ENCODE measurements around the gene SH2D3C.

Gene SH2D3C

DNA sequence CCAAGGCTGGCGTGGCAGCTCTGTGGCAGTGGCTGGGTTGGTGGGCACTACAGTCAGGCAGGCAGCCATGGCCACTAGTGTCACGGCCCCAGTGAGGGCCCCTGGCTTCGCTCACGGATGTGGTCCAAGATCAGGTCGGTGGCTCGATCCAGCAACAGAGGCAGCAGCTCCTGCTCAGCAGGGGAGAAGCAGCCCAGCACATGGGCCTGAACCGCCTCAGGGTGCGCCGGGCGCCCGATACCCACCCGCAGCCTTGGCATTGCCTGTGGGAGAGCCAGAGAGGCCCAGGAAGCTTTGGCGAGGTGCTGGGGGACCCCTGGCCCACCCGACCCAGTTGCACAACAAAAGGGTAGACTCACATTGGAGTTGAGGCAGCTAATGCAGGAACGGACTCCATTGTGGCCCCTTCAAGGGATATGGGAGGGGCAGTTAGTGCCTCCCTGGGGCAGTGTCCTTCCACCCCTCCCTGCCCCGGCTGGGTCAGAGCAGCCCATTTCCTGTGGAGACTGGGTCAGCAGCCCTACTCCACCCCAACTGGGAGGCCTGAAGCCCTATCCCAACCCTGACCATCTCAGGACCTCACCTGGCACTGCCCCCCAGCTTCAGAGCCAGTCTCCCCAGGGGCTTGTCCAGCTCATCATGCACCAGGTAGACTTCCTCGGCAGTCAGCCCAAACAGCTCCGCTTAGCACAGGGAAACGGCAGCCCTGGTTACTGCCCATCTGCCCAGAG, 64.3 kb downstream of the SH2D3C start:
- Histone ChIP-seq H3K4me3 (peak overlapping the region; percentile 51), H3K36me3 (replicated peaks) (no peaks in the 10 kb centered on the region), H3K27me3 (ENCODE audit: low read depth) (no peaks in the 10 kb centered on the region), H3K9me3 (no peaks in the 10 kb centered on the region), H3K4me1 (peaks cover 4% of the 10 kb centered on the region)
- no peak for DNase-seq (ENCODE audit: low spot score in 2 of 2)
- in situ Hi-C loops (cut with MboI; ENCODE audit: low sequenced_read_pairs), result no loop called here

DNA sequence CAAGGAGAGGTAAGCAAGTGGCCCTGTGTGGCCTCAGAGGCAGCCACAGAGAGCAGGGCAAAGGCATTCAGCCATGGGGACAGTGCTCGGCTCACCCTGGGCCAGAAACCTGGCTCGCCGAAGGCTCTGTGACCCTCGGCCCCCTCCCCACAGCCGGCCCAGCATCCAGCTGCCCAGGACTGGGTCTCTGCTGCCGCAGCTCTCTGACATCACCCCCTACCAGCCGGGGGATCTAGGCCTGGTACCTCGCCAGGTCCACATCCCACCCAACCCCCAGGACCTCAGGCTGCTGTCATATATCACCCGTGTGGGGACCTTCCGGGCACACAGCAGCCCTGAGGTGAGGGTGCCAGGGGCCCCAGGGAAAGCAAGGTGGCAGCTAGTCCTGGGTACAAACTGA, 65.6 kb downstream of the SH2D3C start:
- H3K9me3 ChIP-seq, result no peaks in the 10 kb centered on the region
- in situ Hi-C loops (cut with MboI; ENCODE audit: low sequenced_read_pairs), result no loop called here

GRCh38 chr9:127712371-127712770, 66.1 kb downstream of the SH2D3C start:
- Histone ChIP-seq H3K4me3 (no peak overlapping the region), H3K27me3 (ENCODE audit: low read depth) (no peaks in the 10 kb centered on the region), H3K36me3 (replicated peaks) (no peaks in the 10 kb centered on the region), H3K4me1 (no peaks in the 10 kb centered on the region; the same call in 1 of the 2 replicates), H3K9me3 (no peaks in the 10 kb centered on the region)
- in situ Hi-C loops (cut with MboI; ENCODE audit: low sequenced_read_pairs), result no loop called here
- DNase-seq (ENCODE audit: low spot score in 2 of 2), result no peak

More for the DNA sequence above, 65.6 kb downstream of the SH2D3C start:
- H3K4me1 ChIP-seq, result no peaks in the 10 kb centered on the region; the same call in 1 of the 2 replicates
- DNase-seq (ENCODE audit: low spot score in 2 of 2), result no peak
- H3K27me3 ChIP-seq (ENCODE audit: low read depth), result no peaks in the 10 kb centered on the region
- no peak overlapping the region for H3K4me3 ChIP-seq
- H3K36me3 ChIP-seq (replicated peaks), result no peaks in the 10 kb centered on the region

DNA sequence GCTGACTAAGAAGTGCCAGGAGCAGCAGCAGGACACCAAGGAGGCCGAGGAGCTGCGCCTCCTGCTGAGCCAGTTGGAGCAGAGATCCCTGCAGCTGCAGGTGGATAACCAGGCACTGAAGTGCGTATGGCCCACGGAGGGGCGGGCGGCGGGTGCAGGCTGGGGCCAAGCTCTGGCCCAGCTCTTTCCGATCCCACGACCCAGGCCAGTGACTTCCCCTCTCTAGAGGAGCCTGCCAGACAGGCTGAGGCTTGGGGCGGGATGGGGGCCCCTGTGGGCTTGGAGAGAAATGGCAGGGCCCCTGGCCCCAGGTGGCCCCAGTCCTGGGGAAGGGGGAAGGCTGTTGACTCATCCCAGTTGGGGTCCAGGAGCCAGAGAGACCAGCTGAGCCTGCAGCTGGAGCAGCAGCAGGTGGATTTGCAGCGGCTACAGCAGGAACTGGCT, 66.6 kb downstream of the SH2D3C start:
- in situ Hi-C loops (cut with MboI; ENCODE audit: low sequenced_read_pairs), result no loop called here
- no peaks in the 10 kb centered on the region for H3K27me3 ChIP-seq (ENCODE audit: low read depth)
- no peaks in the 10 kb centered on the region for H3K36me3 ChIP-seq (replicated peaks)
- H3K4me1 ChIP-seq, result no peaks in the 10 kb centered on the region; the same call in 1 of the 2 replicates
- H3K9me3 ChIP-seq, result no peaks in the 10 kb centered on the region
- DNase-seq (ENCODE audit: low spot score in 2 of 2), result no peak
- no peak overlapping the region for H3K4me3 ChIP-seq

GRCh38 chr9:127711226-127711701, 67.2 kb downstream of the SH2D3C start:
- no peaks in the 10 kb centered on the region; the same call in 1 of the 2 replicates for H3K4me1 ChIP-seq
- no peak for DNase-seq (ENCODE audit: low spot score in 2 of 2)
- no peaks in the 10 kb centered on the region for H3K9me3 ChIP-seq
- H3K36me3 ChIP-seq (replicated peaks), result no peaks in the 10 kb centered on the region
- no peak overlapping the region for H3K4me3 ChIP-seq
- in situ Hi-C loops (cut with MboI; ENCODE audit: low sequenced_read_pairs), result no loop called here
- H3K27me3 ChIP-seq (ENCODE audit: low read depth), result no peaks in the 10 kb centered on the region

GRCh38 chr9:127710204-127710783, 68.2 kb downstream of the SH2D3C start:
- H3K9me3 ChIP-seq, result no peaks in the 10 kb centered on the region
- no peak for DNase-seq (ENCODE audit: low spot score in 2 of 2)
- no peak overlapping the region for H3K4me3 ChIP-seq
- no peaks in the 10 kb centered on the region for H3K36me3 ChIP-seq (replicated peaks)
- in situ Hi-C loops (cut with MboI; ENCODE audit: low sequenced_read_pairs), result no loop called here
- H3K27me3 ChIP-seq (ENCODE audit: low read depth), result no peaks in the 10 kb centered on the region
- H3K4me1 ChIP-seq, result no peaks in the 10 kb centered on the region

GRCh38 chr9:127708952-127709587, 69.4 kb downstream of the SH2D3C start:
- H3K9me3 ChIP-seq, result no peaks in the 10 kb centered on the region
- no peaks in the 10 kb centered on the region for H3K27me3 ChIP-seq (ENCODE audit: low read depth)
- no peaks in the 10 kb centered on the region for H3K4me1 ChIP-seq
- DNase-seq (ENCODE audit: low spot score in 2 of 2), result no peak
- no peaks in the 10 kb centered on the region for H3K36me3 ChIP-seq (replicated peaks)
- no peak overlapping the region for H3K4me3 ChIP-seq
- in situ Hi-C loops (cut with MboI; ENCODE audit: low sequenced_read_pairs), result no loop called here

GRCh38 chr9:127707766-127708165, 70.7 kb downstream of the SH2D3C start:
- H3K4me1 ChIP-seq, result no peaks in the 10 kb centered on the region
- DNase-seq (ENCODE audit: low spot score in 2 of 2), result no peak
- H3K36me3 ChIP-seq (replicated peaks), result no peaks in the 10 kb centered on the region
- no peaks in the 10 kb centered on the region for H3K9me3 ChIP-seq
- H3K4me3 ChIP-seq, result no peak overlapping the region
- no peaks in the 10 kb centered on the region for H3K27me3 ChIP-seq (ENCODE audit: low read depth)
- in situ Hi-C loops (cut with MboI; ENCODE audit: low sequenced_read_pairs), result no loop called here

- Histone ChIP-seq H3K4me1 (no peaks in the 10 kb centered on the region), H3K4me3 (no peak within 1 kb of the TSS), H3K27me3 (ENCODE audit: low read depth) (no peaks in the 10 kb centered on the region), H3K36me3 (replicated peaks) (no peaks in the 10 kb centered on the region), H3K9me3 (no peaks in the 10 kb centered on the region)
- DNase-seq (ENCODE audit: low spot score in 2 of 2), result no peak
- in situ Hi-C loops (cut with MboI; ENCODE audit: low sequenced_read_pairs), result no loop called here
These were observed 71.6 kb downstream of the SH2D3C start, which contains the start of gene CFAP157 for GRCh38 chr9:127706836-127707241. Gene CFAP157 (plus strand): TSS chr9:127706988. CDS start chr9:127707032, 44 bp downstream.

DNA sequence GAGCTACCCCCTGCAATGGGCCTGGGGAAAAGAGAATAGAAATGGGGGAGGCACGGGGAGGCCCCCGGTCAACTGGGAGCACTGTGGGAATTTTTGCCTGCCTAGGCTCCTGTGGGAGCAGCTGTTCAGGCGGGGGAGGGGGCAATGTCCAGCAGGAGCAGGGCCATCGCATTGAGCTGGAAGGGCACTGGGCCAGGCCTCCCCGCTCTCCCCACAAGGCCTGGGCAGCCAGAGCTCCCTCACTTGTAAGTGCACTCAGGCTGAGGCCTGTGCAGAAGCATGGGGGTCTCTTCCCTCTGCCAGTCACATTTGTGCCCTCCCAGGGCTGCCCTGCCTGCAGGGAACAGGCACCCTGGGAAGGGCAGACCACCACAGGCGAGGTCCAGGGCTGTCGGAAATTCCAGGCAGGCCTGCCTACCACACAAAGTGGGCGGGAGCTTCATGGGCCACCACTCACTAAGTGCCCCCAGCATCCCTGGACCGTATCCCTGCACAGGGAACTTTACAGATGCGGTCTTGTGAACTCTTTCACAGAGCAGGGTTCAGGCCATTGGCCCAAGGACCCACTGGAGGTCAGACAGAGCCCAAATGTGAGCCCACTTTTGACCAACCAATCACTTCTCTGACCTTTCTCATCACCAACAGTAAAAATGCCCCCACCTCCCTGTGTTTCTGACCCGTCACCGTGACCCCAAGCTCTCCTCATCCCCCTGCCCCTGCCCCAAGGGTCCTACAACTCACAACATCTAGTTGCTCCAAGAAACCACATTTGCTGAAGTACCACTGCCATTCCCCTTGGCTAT, 72.7 kb downstream of the SH2D3C start:
- Histone ChIP-seq H3K9me3 (no peaks in the 10 kb centered on the region), H3K4me1 (no peaks in the 10 kb centered on the region), H3K27me3 (ENCODE audit: low read depth) (no peaks in the 10 kb centered on the region), H3K36me3 (replicated peaks) (no peaks in the 10 kb centered on the region), H3K4me3 (no peak overlapping the region)
- DNase-seq (ENCODE audit: low spot score in 2 of 2), result no peak
- in situ Hi-C loops (cut with MboI; ENCODE audit: low sequenced_read_pairs), result no loop called here

DNA sequence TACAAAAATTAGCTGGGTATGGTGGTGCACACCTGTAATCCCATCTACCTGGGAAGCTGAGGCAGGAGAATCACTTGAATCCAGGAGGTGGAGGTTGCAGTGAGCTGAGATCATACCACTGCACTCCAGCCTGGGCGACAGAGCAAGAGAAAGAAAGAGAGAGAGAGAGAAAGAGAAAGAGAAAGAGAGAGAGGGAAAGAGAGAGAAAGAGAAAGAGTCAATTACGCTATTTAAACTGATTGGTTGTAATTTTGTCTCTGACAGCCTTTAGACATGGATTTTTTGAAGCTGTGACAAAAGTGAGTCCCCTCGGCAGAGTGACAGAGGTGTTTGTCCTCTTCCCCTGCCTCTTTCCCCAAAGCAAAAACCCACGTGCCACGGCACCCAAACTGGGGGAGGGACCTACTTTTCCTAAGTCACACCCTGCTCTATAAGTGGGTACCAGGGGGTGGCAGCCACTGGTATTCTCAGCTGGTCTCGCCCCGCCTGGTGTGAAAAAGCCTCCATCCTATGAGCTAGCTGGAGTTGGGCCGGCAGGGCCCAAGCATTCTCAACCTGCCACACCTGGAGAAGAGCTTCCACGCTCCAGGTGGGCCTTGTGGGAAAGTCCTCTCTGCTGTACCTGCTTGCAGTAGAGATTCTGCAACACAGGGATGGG, 75.0 kb downstream of the SH2D3C start:
- in situ Hi-C loops (cut with MboI; ENCODE audit: low sequenced_read_pairs), result no loop called here
- H3K4me3 ChIP-seq, result no peak overlapping the region
- H3K4me1 ChIP-seq, result no peaks in the 10 kb centered on the region
- no peaks in the 10 kb centered on the region for H3K36me3 ChIP-seq (replicated peaks)
- no peaks in the 10 kb centered on the region for H3K27me3 ChIP-seq (ENCODE audit: low read depth)
- DNase-seq (ENCODE audit: low spot score in 2 of 2), result no peak
- H3K9me3 ChIP-seq, result no peaks in the 10 kb centered on the region

DNA sequence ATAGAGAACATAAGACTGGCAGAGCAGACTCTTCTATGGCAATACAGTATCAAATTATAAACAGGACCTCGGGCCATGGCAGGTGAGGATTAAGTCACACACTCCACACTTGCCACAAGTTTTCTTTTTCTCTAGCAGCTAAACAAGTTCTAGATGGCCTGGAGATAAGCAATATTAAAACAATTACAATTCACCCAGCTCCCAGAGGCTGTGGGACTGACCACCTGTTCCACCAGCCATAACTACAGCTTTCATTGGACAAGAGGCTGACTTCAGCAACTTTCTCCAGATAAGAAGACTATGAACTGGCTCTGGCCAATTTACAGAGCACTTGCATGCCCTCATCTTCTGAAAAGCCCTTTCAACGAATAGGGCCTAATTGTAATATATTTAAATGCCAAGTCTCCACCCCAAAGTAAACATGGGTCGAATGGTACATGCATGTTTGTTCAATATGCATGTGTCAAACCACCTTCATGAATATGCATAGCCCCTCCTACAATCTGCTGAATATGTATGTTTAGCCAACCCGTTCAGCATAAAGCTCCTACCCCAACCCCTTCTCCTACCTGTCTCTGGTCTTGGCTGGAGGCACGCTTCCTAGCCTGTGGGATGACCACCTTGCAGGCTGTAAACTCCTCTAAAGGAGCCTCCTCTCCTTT, 77.7 kb downstream of the SH2D3C start:
- in situ Hi-C loops (cut with MboI; ENCODE audit: low sequenced_read_pairs), result no loop called here
- no peaks in the 10 kb centered on the region for H3K36me3 ChIP-seq (replicated peaks)
- DNase-seq (ENCODE audit: low spot score in 2 of 2), result no peak

GRCh38 chr9:127700140-127700539, 78.3 kb downstream of the SH2D3C start:
- no peak for DNase-seq (ENCODE audit: low spot score in 2 of 2)
- H3K9me3 ChIP-seq, result no peaks in the 10 kb centered on the region
- no peaks in the 10 kb centered on the region for H3K4me1 ChIP-seq
- no peak overlapping the region for H3K4me3 ChIP-seq
- in situ Hi-C loops (cut with MboI; ENCODE audit: low sequenced_read_pairs), result no loop called here
- no peaks in the 10 kb centered on the region for H3K36me3 ChIP-seq (replicated peaks)
- no peaks in the 10 kb centered on the region for H3K27me3 ChIP-seq (ENCODE audit: low read depth)

More for the DNA sequence above, 77.7 kb downstream of the SH2D3C start:
- Histone ChIP-seq H3K4me3 (no peak overlapping the region), H3K27me3 (ENCODE audit: low read depth) (no peaks in the 10 kb centered on the region), H3K9me3 (no peaks in the 10 kb centered on the region), H3K4me1 (no peaks in the 10 kb centered on the region)

Data from HAP-1 (cell line).